ENCODE results near the gene HINFP.

The HINFP gene

GRCh38 chr11:119111361-119111925 lies 9.9 kb upstream of the HINFP start:
- Histone ChIP-seq H3K27me3 (ENCODE audit: control insufficient read depth, insufficient read depth, low read length) (peaks cover 14% of the 10 kb centered on the region), H3K4me3 (ENCODE audit: low read depth, low read length) (no peak overlapping the region), H3K27ac (ENCODE audit: low read depth, low read length) (no peak overlapping the region), H3K36me3 (ENCODE audit: control insufficient read depth, insufficient read depth, low read length) (peaks cover 9% of the 10 kb centered on the region; the same call in 1 of the 2 replicates), H3K4me1 (ENCODE audit: control insufficient read depth, insufficient read depth, low read length) (peaks cover 8% of the 10 kb centered on the region), H3K9ac (ENCODE audit: low read depth, low read length) (no peak overlapping the region), H3K9me3 (ENCODE audit: control insufficient read depth, insufficient read depth, low read length) (no peaks in the 10 kb centered on the region)

- no peak overlapping the region for H3K9ac ChIP-seq (ENCODE audit: low read depth, low read length)
- no peaks in the 10 kb centered on the region for H3K9me3 ChIP-seq (ENCODE audit: control insufficient read depth, insufficient read depth, low read length)
- peaks cover 14% of the 10 kb centered on the region for H3K27me3 ChIP-seq (ENCODE audit: control insufficient read depth, insufficient read depth, low read length)
- H3K4me1 ChIP-seq (ENCODE audit: control insufficient read depth, insufficient read depth, low read length) = peaks cover 3% of the 10 kb centered on the region; the same call in 1 of the 2 replicates
- no peak overlapping the region for H3K27ac ChIP-seq (ENCODE audit: low read depth, low read length)
- H3K4me3 ChIP-seq (ENCODE audit: low read depth, low read length) = no peak overlapping the region
- H3K36me3 ChIP-seq (ENCODE audit: control insufficient read depth, insufficient read depth, low read length) = peaks cover 9% of the 10 kb centered on the region; the same call in 1 of the 2 replicates
Observed at GRCh38 chr11:119112314-119113020, 8.9 kb upstream of the HINFP start.

- Histone ChIP-seq H3K9ac (ENCODE audit: low read depth, low read length) (no peak overlapping the region), H3K27me3 (ENCODE audit: control insufficient read depth, insufficient read depth, low read length) (peaks cover 2% of the 10 kb centered on the region), H3K27ac (ENCODE audit: low read depth, low read length) (no peak overlapping the region), H3K36me3 (ENCODE audit: control insufficient read depth, insufficient read depth, low read length) (peaks cover 9% of the 10 kb centered on the region; the same call in 1 of the 2 replicates), H3K9me3 (ENCODE audit: control insufficient read depth, insufficient read depth, low read length) (no peaks in the 10 kb centered on the region), H3K4me1 (ENCODE audit: control insufficient read depth, insufficient read depth, low read length) (no peaks in the 10 kb centered on the region), H3K4me3 (ENCODE audit: low read depth, low read length) (no peak overlapping the region)
Observed at GRCh38 chr11:119113716-119114115, 7.7 kb upstream of the HINFP start.

- Histone ChIP-seq H3K4me1 (ENCODE audit: control insufficient read depth, insufficient read depth, low read length) (no peaks in the 10 kb centered on the region), H3K27me3 (ENCODE audit: control insufficient read depth, insufficient read depth, low read length) (no peaks in the 10 kb centered on the region), H3K4me3 (ENCODE audit: low read depth, low read length) (no peak overlapping the region), H3K36me3 (ENCODE audit: control insufficient read depth, insufficient read depth, low read length) (peaks cover 9% of the 10 kb centered on the region; the same call in 1 of the 2 replicates), H3K9me3 (ENCODE audit: control insufficient read depth, insufficient read depth, low read length) (no peaks in the 10 kb centered on the region), H3K27ac (ENCODE audit: low read depth, low read length) (no peak overlapping the region), H3K9ac (ENCODE audit: low read depth, low read length) (no peak overlapping the region)
Observed at GRCh38 chr11:119114351-119114750, 7.0 kb upstream of the HINFP start.

- H3K27me3 ChIP-seq (ENCODE audit: control insufficient read depth, insufficient read depth, low read length) = no peaks in the 10 kb centered on the region
- no peak overlapping the region for H3K27ac ChIP-seq (ENCODE audit: low read depth, low read length)
- H3K4me3 ChIP-seq (ENCODE audit: low read depth, low read length) = no peak overlapping the region
- peaks cover 2% of the 10 kb centered on the region; the same call in 1 of the 2 replicates for H3K4me1 ChIP-seq (ENCODE audit: control insufficient read depth, insufficient read depth, low read length)
- no peaks in the 10 kb centered on the region for H3K9me3 ChIP-seq (ENCODE audit: control insufficient read depth, insufficient read depth, low read length)
- no peak overlapping the region for H3K9ac ChIP-seq (ENCODE audit: low read depth, low read length)
- peaks cover 9% of the 10 kb centered on the region; the same call in 1 of the 2 replicates for H3K36me3 ChIP-seq (ENCODE audit: control insufficient read depth, insufficient read depth, low read length)
Observed at GRCh38 chr11:119115484-119116234, 5.7 kb upstream of the HINFP start.

- Histone ChIP-seq H3K27me3 (ENCODE audit: control insufficient read depth, insufficient read depth, low read length) (no peaks in the 10 kb centered on the region), H3K27ac (ENCODE audit: low read depth, low read length) (no peak overlapping the region), H3K9me3 (ENCODE audit: control insufficient read depth, insufficient read depth, low read length) (no peaks in the 10 kb centered on the region), H3K36me3 (ENCODE audit: control insufficient read depth, insufficient read depth, low read length) (peaks cover 8% of the 10 kb centered on the region; the same call in 1 of the 2 replicates), H3K4me3 (ENCODE audit: low read depth, low read length) (no peak overlapping the region), H3K4me1 (ENCODE audit: control insufficient read depth, insufficient read depth, low read length) (peaks cover 3% of the 10 kb centered on the region; the same call in 1 of the 2 replicates), H3K9ac (ENCODE audit: low read depth, low read length) (no peak overlapping the region)
Observed at GRCh38 chr11:119116235-119116594, 5.2 kb upstream of the HINFP start.

- H3K27me3 ChIP-seq (ENCODE audit: control insufficient read depth, insufficient read depth, low read length) = no peaks in the 10 kb centered on the region
- no peak overlapping the region for H3K9ac ChIP-seq (ENCODE audit: low read depth, low read length)
- H3K4me3 ChIP-seq (ENCODE audit: low read depth, low read length) = no peak overlapping the region
- no peaks in the 10 kb centered on the region for H3K9me3 ChIP-seq (ENCODE audit: control insufficient read depth, insufficient read depth, low read length)
- peaks cover 3% of the 10 kb centered on the region; the same call in 1 of the 2 replicates for H3K4me1 ChIP-seq (ENCODE audit: control insufficient read depth, insufficient read depth, low read length)
- peaks cover 4% of the 10 kb centered on the region; the same call in 1 of the 2 replicates for H3K36me3 ChIP-seq (ENCODE audit: control insufficient read depth, insufficient read depth, low read length)
- H3K27ac ChIP-seq (ENCODE audit: low read depth, low read length) = no peak overlapping the region
Observed at GRCh38 chr11:119116601-119117000, 4.8 kb upstream of the HINFP start.

- peaks cover 3% of the 10 kb centered on the region; the same call in 1 of the 2 replicates for H3K36me3 ChIP-seq (ENCODE audit: control insufficient read depth, insufficient read depth, low read length)
- H3K27ac ChIP-seq (ENCODE audit: low read depth, low read length) = no peak overlapping the region
- H3K27me3 ChIP-seq (ENCODE audit: control insufficient read depth, insufficient read depth, low read length) = no peaks in the 10 kb centered on the region
- H3K4me1 ChIP-seq (ENCODE audit: control insufficient read depth, insufficient read depth, low read length) = peaks cover 5% of the 10 kb centered on the region
- H3K4me3 ChIP-seq (ENCODE audit: low read depth, low read length) = no peak overlapping the region
- H3K9ac ChIP-seq (ENCODE audit: low read depth, low read length) = no peak overlapping the region
- H3K9me3 ChIP-seq (ENCODE audit: control insufficient read depth, insufficient read depth, low read length) = no peaks in the 10 kb centered on the region
Observed at GRCh38 chr11:119117004-119117706, 4.2 kb upstream of the HINFP start.

GRCh38 chr11:119118227-119118626 lies 3.2 kb upstream of the HINFP start:
- Histone ChIP-seq H3K9ac (ENCODE audit: low read depth, low read length) (no peak overlapping the region), H3K9me3 (ENCODE audit: control insufficient read depth, insufficient read depth, low read length) (no peaks in the 10 kb centered on the region), H3K36me3 (ENCODE audit: control insufficient read depth, insufficient read depth, low read length) (0 out of 2 replicates have a peak, but pooled peaks cover 3% of the 10 kb centered on the region)

GRCh38 chr11:119118946-119119345 lies 2.4 kb upstream of the HINFP start:
- Histone ChIP-seq H3K9me3 (ENCODE audit: control insufficient read depth, insufficient read depth, low read length) (no peaks in the 10 kb centered on the region), H3K27me3 (ENCODE audit: control insufficient read depth, insufficient read depth, low read length) (no peaks in the 10 kb centered on the region), H3K4me1 (ENCODE audit: control insufficient read depth, insufficient read depth, low read length) (peaks cover 9% of the 10 kb centered on the region), H3K4me3 (ENCODE audit: low read depth, low read length) (no peak overlapping the region), H3K9ac (ENCODE audit: low read depth, low read length) (no peak overlapping the region), H3K27ac (ENCODE audit: low read depth, low read length) (no peak overlapping the region), H3K36me3 (ENCODE audit: control insufficient read depth, insufficient read depth, low read length) (peaks cover 8% of the 10 kb centered on the region)

More at GRCh38 chr11:119118227-119118626, 3.2 kb upstream of the HINFP start:
- H3K27ac ChIP-seq (ENCODE audit: low read depth, low read length) = no peak overlapping the region
- H3K27me3 ChIP-seq (ENCODE audit: control insufficient read depth, insufficient read depth, low read length) = no peaks in the 10 kb centered on the region
- peaks cover 9% of the 10 kb centered on the region for H3K4me1 ChIP-seq (ENCODE audit: control insufficient read depth, insufficient read depth, low read length)
- H3K4me3 ChIP-seq (ENCODE audit: low read depth, low read length) = no peak overlapping the region
